GM12873 (cell line): Measurements from ENCODE around the gene USP32.
A peak's percentile ranks its signal among the peaks of the same experiment; 100 is the strongest.

Experiments used
- CTCF ChIP-seq: IDR thresholded peaks from 2 replicates; pipeline ENCODE4 v1.5.1; 2012; ENCODE audit warnings: low read depth, mild to moderate bottlenecking, moderate library complexity, low read length, control low read depth; ENCODE audit not compliant: insufficient read depth; ENCODE audit errors: missing control alignments

The USP32 gene

GRCh38 chr17:60392042-60392844, at the start of gene USP32:
Gene USP32, minus strand, starts transcription at chr17:60392133. Its CDS starts 194 bp downstream, at chr17:60391939.
- TF ChIP-seq CTCF = peak; percentile 37

- no peak for TF ChIP-seq CTCF
These were observed 47.6 kb upstream of the USP32 start for GRCh38 chr17:60439501-60439900.

GRCh38 chr17:60436676-60437075, 44.7 kb upstream of the USP32 start:
- TF ChIP-seq CTCF = no peak

- TF ChIP-seq CTCF = peak; percentile 90
These were observed 43.6 kb upstream of the USP32 start for GRCh38 chr17:60435244-60436167.

GRCh38 chr17:60426596-60426995, 34.7 kb upstream of the USP32 start:
- no peak for TF ChIP-seq CTCF

- TF ChIP-seq CTCF = no peak
These were observed 33.7 kb upstream of the USP32 start for GRCh38 chr17:60425626-60426025.

GRCh38 chr17:60423865-60424264, 31.9 kb upstream of the USP32 start:
- no peak for TF ChIP-seq CTCF
